GM21381 (cell line): ENCODE data around the gene HNRNPA1L2.
"Not testable (repeated sequence)": the region's sequence is repeated elsewhere in the genome, so short reads cannot be mapped to it uniquely, and the experiment has no call there.

Experiments used
- ATAC-seq: cut with Tn5 transposase; IDR thresholded peaks from one replicate; pipeline ENCODE4 v1.9.1; 2021; ENCODE audit warnings: mild to moderate bottlenecking, moderate library complexity; ENCODE audit not compliant: unreplicated experiment

The HNRNPA1L2 gene

GRCh38 chr13:52644108-52644507, 1.9 kb downstream of the HNRNPA1L2 start:
- ATAC-seq, result no peak

DNA sequence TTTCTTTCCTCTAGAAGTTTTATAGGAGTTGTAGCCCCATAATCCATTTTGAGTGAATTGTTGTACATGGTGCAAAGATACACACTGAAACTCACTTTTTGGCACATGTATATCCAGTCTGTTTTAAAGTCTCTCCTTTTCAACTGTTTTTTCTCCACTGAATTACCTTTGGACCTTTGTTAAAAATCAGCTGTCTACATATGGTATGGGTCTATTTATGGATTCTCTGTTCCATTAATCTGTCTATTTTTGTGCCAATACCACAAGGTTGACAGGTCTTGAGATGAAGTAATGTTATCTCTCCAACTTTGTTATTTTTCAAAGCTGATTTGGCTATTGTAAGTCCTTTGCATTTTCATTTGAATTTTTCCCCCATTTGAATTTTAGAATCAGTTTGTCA, 4.7 kb downstream of the HNRNPA1L2 start:
- ATAC-seq, result no peak

- no peak for ATAC-seq
Measured at GRCh38 chr13:52650731-52651130, 8.5 kb downstream of the HNRNPA1L2 start.

GRCh38 chr13:52651897-52652195, 9.6 kb downstream of the HNRNPA1L2 start:
- peak; percentile 15 for ATAC-seq

- ATAC-seq, result peak; percentile 97
Measured at GRCh38 chr13:52652196-52652979, 10.2 kb downstream of the HNRNPA1L2 start, which contains the start of gene SUGT1. TSS of gene SUGT1 (plus strand) at chr13:52652836. CDS start at chr13:52652921, 85 bp downstream.

- peak; percentile 27 for ATAC-seq
Measured at GRCh38 chr13:52652980-52653303, 10.7 kb downstream of the HNRNPA1L2 start.

GRCh38 chr13:52659340-52659739, 17.1 kb downstream of the HNRNPA1L2 start:
- no peak for ATAC-seq

GRCh38 chr13:52664272-52664671, 22.0 kb downstream of the HNRNPA1L2 start:
- ATAC-seq, result no peak

GRCh38 chr13:52665325-52665724, 23.1 kb downstream of the HNRNPA1L2 start:
- no peak for ATAC-seq

GRCh38 chr13:52669677-52670076, 27.4 kb downstream of the HNRNPA1L2 start:
- ATAC-seq, result no peak

- no peak for ATAC-seq
Measured at GRCh38 chr13:52670726-52671125, 28.5 kb downstream of the HNRNPA1L2 start.

GRCh38 chr13:52673465-52673864, 31.2 kb downstream of the HNRNPA1L2 start:
- ATAC-seq, result no peak

GRCh38 chr13:52677823-52678222, 35.6 kb downstream of the HNRNPA1L2 start:
- ATAC-seq, result no peak

GRCh38 chr13:52685806-52686205, 43.6 kb downstream of the HNRNPA1L2 start:
- not testable (repeated sequence) for ATAC-seq

- ATAC-seq, result no peak
Measured at GRCh38 chr13:52686376-52686775, 44.1 kb downstream of the HNRNPA1L2 start.
